ENCODE results near the gene SMC6.

Gene SMC6, protein sequence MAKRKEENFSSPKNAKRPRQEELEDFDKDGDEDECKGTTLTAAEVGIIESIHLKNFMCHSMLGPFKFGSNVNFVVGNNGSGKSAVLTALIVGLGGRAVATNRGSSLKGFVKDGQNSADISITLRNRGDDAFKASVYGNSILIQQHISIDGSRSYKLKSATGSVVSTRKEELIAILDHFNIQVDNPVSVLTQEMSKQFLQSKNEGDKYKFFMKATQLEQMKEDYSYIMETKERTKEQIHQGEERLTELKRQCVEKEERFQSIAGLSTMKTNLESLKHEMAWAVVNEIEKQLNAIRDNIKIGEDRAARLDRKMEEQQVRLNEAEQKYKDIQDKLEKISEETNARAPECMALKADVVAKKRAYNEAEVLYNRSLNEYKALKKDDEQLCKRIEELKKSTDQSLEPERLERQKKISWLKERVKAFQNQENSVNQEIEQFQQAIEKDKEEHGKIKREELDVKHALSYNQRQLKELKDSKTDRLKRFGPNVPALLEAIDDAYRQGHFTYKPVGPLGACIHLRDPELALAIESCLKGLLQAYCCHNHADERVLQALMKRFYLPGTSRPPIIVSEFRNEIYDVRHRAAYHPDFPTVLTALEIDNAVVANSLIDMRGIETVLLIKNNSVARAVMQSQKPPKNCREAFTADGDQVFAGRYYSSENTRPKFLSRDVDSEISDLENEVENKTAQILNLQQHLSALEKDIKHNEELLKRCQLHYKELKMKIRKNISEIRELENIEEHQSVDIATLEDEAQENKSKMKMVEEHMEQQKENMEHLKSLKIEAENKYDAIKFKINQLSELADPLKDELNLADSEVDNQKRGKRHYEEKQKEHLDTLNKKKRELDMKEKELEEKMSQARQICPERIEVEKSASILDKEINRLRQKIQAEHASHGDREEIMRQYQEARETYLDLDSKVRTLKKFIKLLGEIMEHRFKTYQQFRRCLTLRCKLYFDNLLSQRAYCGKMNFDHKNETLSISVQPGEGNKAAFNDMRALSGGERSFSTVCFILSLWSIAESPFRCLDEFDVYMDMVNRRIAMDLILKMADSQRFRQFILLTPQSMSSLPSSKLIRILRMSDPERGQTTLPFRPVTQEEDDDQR

DNA sequence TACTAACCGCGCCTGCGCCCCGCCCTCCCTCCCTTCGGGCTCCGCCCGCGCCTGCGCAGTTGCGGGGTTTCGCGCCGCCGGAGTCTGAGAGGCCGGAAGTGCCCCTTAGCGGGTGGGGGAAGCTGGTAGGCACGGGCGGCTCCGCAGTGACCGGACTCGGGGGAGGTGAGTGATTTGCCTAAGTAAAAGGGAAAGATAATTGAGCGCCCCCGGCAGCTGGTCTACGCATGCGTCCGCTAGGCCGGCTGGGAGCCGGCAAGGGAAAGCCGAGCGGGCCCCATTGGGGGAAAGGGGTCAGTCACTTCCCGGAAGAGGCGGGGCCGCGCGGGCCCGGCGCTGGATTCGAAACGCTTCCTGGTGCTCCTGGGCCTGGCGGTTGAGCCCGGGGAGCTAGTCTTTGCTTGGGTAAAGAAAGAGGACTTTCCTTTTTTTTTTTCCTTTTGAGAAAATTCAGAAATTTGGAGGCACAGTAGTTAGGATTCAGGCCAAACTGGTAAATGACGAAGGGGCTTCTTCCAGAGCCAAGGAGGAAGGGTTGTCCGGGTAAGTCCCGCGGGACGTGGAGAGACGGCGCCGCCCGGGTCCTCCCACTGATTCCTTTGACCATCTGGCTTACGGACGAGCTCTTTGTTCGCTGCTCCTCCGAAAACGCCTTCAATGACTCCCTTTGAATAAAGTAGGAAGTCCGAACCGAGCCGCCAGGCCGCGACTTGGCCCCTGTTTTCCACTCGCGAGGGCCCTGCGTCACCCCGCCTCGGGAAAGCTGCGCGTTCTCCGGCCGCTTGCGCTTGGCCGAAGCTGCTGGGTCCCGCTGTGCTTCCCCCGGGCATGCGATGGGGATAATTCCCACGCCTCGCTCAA, at the start of gene SMC6, which contains the start of gene GEN1:
Gene SMC6 (minus strand): TSS at position 8 of the 861 bp plus-strand sequence. CDS start 7,864 bp downstream, outside the sequence.
Gene GEN1 (plus strand): TSS at position 336 of the 861 bp plus-strand sequence. CDS start 5,806 bp downstream, outside the sequence.
- peak; percentile 76 for DNase-seq (ENCODE audit: low read depth)

DNA sequence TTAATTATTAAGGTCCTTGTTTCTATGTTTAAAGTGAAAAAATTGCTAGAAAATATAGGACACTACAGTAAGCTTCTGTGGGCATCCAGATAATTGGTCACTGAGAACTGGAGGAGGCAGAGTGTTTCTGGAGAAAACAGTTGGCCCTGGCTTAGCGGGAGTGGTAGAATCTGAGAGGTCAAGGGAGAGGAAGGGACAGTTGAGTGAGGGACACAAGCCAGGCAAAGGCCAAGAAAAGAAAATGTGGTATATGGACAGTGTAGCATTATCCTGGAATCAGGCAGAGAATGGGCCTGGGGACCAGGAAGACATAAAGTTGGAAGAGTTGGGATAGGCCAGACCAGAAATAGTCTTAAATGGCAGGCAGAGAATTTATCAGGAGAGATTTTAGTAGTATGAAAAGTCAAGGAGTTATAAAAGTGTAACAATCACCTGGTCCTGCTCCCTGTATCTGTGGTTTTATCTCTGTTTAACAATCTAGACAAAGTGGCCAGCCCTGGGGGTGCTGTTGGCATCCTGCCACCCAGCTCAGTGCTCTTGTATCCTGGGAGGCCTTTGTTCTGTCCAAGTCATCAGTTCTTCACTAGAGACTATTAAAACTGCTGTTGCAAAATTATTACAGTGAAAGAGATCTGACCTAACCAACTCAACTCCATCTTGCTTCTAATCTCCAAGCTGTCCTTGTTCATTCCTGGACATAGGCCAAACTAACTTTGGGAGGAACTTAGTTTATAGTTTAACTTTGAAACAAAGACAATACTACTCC, 47.3 kb upstream of the SMC6 start:
- DNase-seq (ENCODE audit: low read depth) = peak; percentile 15

DNA sequence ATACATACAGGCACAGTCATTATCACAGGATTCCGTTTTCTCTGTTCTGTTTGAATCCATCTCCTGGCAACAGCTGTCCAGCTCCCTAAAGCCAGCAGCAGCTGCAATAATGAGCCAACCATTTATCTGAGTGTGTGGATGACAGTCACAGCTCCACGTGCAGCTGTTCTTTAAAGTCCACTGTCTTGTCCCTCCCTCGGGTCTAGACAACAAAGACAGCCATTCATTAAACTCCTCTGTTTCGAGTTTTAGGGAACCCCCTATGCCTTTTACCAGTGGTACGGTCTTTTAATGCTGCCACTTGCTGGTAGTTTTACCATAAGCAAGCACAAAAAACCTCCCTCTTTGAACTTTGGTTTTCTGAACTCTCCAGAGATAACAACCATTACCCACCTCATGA, 46.6 kb upstream of the SMC6 start:
- peak; percentile 27 for DNase-seq (ENCODE audit: low read depth)

DNA sequence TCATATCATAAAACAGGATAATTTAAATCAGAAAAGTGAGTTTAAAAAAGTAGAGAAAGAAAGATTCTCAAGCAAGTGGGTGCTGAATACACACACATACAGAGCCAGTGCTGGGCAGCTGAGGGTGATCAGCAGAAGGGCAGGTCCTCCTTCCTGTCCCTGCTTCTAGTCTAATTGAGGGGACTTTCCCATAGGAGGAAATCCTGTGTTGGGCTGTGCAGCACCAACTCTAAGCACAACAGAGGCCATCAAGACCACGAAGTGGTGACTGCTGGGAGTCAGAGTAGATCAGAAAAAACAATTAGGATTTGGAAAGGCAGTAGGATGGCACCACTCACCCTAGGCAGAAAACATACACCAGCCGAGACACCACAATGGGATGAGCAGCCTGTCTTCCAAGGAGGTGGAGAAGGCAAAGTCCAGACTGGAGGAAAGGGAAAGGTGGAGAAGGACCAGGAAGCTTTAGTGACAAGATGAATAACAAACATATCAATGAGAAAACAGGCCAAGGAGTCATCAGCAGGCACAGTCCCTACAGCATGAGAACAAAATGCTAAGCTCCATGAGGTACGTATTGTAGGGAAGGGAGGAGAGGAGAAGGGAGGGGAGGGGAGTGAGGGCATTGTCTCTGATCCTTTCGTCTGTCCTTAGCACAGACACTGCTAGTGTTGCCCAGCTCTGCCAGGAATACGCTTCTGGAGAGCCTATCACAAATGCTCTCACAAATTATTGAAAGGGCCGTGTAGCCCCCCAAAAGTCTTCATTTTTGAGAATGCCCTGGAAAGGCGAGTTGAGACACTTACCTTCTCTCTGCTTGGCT, 45.9 kb upstream of the SMC6 start:
- no peak for DNase-seq (ENCODE audit: low read depth)

DNA sequence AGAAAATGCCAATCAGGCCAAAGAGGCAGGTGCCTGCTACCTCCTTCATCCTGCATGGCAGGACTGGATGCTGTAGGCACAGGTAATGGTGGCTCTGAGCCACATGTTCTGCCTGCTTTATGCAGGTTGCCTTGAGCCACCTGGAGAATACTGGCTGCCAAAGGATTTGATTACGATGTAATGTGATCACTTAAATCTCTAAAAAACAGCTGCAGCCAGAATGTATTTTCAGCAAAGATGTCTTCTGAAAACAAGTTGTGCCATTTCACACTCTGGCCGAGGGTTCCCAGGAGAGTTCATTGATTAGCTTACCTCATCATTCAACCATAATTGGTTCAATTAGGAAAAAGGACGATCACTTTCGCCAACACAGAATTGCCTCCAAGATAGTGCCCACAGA, 44.7 kb upstream of the SMC6 start:
- no peak for DNase-seq (ENCODE audit: low read depth)

DNA sequence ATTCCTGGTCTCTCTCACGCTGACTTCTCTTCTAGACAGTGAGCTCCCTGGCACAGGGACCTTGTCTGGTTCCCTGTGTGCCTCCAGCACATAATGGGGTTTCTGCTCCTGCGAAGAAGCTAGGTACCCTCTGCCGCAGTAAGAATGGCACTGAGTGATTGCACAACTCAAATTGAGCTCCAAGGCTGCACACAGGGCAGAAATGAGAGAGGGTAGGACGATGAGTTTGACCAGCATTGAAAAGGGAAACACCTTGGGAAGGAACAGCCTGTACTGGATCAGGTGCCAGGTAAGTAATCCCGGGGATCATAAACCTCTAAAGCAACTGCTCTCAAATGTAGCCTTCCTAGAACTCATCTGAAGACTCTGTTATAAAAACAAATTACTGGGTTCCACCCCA, 41.7 kb upstream of the SMC6 start:
- DNase-seq (ENCODE audit: low read depth) = no peak

DNA sequence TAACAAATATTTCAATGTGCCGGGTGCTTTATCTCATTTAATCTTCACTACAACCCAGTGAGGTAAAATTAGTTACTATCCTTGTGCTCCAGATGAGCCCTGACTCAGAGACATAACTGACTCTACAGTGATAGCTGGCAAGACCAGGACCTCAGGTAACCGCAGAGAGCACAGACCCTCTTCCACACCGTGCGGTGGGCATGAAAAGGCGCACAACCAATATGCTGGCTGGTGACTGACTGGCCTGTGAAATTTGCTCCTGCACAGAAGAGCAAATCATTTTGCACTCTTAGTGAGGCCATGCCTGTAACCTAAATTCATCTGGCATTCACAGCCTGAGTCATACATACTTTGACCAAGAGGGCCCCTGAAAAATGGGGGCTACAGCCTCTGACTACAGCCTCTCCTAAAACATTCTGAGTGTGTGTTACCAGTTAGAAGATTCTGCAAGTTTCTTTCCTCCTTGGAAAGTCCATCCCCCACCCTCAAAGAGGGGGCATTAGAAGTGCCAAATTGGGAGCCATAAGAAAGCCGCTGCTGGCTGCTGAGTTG, 40.3 kb upstream of the SMC6 start:
- DNase-seq (ENCODE audit: low read depth) = peak; percentile 25

DNA sequence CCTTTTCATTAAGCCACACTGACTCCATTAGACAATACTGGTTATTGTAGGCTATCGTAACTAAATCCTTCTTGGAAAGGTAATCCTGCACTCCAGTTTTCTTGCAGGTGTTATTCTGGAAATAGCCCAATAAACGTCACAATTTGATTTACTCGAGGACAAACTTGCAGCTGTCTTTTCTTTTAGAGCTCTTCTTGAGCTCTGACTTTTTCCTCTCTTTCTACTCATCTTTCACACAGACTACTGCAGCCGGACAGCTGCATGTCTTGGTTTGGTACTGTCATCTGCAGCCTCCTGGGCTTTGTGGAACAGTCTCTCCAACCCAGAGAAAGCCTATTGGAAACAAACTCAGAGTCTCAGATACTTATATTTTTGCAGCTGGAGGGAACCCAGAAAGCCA, 39.7 kb upstream of the SMC6 start:
- no peak for DNase-seq (ENCODE audit: low read depth)

DNA sequence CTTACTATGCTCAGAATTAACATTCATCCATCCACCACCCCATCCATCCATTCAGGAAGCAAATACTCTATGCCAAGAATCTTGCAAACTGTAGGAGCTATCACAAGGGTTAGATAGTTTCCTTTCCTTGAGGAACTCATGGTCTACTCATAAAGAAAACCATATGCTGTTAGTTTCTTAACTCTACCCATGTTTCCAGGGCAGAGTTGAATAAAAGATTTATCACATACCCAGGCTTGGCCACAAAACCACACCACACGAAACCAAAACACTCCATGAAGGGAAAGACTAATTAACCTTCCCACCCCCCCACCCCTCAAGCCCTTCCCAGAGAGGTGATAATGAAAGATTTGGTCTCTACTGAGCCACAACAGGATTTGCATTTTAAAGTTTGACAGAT, 38.9 kb upstream of the SMC6 start:
- peak; percentile 25 for DNase-seq (ENCODE audit: low read depth)

DNA sequence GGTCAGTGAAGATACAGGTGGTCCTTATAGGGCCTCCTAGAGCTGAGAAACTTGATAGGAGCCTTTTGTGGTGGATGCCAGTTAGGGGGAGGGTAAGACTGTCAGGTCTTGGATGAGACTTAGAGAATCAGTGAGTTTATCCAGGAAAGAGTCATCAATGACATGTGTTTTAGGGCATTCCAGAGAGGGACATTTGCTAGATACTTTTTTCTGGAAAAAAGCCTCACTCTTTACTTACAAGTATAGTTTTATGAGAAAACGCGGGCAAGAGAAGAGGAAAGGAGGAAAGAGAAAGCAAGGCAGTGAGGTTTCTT, 38.2 kb upstream of the SMC6 start:
- DNase-seq (ENCODE audit: low read depth) = no peak

DNA sequence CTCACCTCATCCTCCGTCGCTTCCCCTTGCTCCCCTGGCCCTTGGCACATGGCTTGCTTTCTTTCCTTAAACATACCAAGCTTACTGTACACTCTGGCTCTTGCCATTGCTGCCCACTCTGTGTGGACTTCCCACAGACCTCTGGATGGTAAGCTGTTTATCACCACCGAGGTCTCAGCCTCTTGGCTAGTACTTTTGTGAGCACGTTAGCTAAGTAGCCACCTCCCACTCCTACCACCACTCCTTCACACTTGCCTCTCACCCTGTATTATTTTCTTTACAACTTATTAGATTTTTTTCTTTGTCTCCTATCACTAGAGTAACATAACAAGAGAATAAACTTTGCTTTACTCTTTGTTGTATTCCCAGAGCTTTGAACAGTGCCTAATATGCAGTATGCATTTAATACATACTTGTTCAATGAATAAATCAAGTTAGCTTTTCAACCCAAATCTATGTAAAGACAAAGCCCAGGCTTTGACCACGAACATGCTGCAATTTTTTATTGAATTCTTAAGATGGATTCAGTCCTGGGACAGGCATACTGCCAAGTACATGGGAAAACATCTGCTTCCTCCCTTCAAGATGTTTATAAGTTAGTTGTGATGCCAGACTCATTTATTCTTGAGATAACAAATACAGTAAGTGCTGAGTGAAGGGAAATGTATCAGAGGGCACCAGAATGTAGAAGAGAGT, 37.7 kb upstream of the SMC6 start:
- DNase-seq (ENCODE audit: low read depth) = peak; percentile 88

DNA sequence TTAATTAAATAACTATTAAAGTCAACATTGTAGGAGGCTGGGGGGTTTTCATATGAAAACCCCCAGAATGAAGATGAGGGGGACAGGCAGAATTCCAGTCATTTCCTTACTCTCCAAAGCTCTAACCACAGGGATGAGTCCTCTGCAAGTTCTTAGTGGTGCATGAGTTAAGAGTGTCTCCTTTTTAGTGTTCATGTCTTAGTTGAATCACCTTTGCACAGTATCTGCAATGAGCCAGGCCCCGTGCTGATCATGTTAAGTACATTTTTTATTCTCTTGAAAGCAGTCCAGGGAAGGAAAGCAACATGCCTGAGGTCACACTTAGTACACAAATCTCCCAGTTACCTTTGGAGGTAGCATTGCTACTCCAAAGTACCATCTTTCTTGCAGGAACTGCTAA, 36.9 kb upstream of the SMC6 start:
- no peak for DNase-seq (ENCODE audit: low read depth)

DNA sequence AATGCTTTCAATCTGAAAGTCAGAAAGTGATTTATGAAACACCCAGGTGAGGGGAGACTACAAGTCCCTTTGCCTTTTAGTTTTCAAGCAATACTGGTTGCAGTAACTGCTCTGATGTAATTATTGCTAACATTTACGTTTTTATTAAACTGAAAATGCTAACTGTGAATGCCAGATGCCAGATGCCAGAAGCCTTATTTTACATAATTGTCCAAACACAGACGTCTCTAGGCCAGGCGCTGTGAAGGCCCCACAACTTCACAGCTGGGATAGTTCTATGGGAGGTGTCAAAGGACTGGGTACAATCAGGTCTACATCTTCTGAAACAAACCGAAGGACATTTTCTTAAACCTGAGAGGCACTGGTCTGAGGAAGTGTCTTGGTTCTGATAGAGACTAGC, 35.2 kb upstream of the SMC6 start:
- DNase-seq (ENCODE audit: low read depth) = no peak

DNA sequence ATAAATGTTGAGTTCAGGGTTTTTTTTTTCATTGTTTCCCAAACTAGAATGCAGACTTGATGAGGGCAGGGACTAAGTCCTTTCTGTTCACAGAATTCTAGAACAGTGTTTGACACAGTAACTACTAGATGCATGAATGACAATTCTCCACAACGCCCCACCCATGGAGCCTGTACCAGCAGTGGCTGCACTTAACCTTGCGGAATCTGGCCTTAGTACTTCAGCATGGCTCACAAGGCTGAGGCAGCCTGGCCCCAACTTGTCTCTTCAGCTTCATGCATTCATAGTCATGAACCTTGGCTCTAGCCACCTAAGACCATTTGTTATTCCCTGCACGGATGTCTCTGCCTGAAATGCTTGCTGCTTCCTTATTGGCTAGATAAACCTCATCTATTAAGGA, 33.1 kb upstream of the SMC6 start:
- DNase-seq (ENCODE audit: low read depth) = no peak

DNA sequence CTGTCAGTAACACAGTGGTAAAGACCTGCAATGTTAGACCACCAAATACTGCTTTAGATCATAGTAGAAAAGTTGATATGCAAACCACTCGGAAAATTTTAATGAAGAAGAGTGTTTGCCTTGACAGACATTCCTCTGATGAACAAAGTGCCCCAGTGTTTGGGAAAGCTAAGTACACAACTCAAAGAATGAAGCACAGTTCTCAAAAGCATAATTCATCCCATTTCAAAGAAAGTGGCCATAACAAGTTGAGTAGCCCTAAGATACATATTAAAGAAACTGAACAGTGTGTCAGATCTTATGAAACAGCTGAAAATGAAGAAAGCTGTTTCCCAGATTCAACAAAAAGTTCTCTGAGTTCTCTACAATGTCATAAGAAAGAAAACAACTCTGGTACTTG, 27.9 kb upstream of the SMC6 start:
- DNase-seq (ENCODE audit: low read depth) = no peak

DNA sequence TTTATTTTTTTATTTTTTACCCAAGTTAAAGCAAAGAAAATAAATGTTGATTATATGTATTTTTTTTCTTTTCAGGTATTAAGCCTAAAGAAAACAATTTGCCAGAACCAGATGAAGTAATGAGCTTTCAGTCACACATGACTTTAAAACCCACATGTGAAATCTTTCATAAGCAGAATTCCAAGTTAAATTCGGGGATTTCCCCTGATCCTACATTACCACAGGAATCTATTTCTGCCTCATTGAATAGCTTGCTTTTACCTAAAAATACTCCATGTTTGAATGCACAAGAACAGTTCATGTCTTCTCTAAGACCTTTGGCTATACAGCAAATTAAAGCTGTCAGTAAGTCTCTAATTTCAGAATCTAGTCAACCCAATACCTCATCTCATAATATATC, 26.9 kb upstream of the SMC6 start:
- peak; percentile 25 for DNase-seq (ENCODE audit: low read depth)

DNA sequence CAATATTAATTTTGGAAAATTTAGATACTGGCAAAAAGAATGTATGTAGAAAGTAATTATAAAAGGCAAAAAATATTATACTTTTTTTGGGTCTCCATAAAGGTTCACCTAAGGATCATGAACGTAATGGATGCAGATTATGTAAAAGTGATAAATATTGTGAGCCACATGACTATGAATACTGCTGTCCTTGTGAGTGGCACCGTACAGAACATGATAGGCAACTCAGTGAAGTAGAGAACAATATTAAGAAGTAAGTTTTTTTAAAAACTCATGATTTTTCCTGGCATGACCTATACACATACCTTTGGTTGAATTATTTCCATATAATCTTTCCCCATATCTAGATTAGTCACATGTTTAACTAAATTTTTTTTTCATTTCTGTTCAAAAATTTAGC, 18.9 kb upstream of the SMC6 start:
- no peak for DNase-seq (ENCODE audit: low read depth)

DNA sequence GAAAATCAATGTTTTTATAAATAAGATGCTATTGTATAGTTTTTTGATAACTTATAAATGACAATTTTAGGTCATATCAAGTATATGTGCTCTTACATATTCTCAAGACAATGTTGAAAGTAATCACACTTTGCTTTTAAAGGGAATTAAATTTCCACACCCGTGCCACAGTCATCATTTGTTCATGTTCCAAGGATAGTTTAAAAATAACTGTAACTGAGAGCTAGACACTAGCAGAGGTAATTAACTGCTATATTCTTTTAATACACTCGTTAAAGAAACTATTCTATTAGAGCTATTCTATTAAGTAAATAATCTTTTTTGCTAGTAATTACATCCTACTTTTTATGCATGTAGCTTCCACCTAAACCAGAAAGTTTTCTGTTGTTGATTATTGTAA, 18.3 kb upstream of the SMC6 start:
- DNase-seq (ENCODE audit: low read depth) = no peak

DNA sequence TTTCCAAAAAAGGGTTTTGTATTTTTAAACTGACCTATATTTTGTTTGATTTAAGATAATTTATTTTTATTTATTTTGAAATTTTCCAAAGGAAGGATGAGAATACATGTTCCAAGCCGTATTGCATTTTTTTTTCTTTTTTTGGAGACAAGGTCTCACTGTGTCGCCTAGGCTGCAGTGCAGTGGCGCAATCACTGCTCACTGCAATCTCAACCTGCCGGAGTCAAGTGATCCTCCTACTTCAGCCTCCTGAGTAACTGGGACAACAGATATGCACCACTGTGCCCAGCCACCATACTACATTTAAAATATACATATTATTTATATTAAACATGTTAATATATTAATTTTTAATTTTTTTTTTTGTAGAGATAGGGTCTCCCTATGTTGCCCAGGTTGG, 15.3 kb upstream of the SMC6 start:
- no peak for DNase-seq (ENCODE audit: low read depth)
